GM10266 (cell line): Measurements from ENCODE around the gene ADSL.
A peak's percentile ranks its signal among the peaks of the same experiment; 100 is the strongest.

Experiments used
- DNase-seq: peaks from one replicate; pipeline ENCODE4 v3.0.0; 2012; ENCODE audit errors: extremely low spot score
- TF ChIP-seq, protein P1 (sequence below): IDR thresholded peaks from 2 replicates; pipeline ENCODE4 v1.5.1; 2012; ENCODE audit warnings: mild to moderate bottlenecking, low read depth; ENCODE audit not compliant: control insufficient read depth, insufficient read depth; ENCODE audit errors: missing control alignments

Gene ADSL

DNA sequence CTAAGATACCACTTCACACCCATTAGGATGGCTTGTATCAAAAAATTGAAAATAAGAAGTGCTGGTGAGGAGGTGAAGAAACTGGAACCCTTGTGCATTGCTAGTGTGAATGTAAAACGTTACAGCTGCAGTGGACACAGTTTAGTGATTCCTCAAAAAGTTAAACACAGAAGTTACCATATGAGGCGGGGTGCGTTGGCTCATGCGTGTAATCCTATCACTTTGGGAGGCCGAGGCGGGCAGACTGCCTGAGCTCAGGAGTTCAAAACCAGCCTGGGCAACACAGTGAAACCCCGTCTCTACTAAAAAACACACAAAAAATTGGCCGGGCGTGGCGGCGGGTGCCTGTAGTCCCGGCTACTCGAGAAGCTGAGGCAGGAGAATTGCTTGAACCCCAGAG, 67.6 kb downstream of the ADSL start:
- DNase-seq: no peak
- TF ChIP-seq, protein P1, sequence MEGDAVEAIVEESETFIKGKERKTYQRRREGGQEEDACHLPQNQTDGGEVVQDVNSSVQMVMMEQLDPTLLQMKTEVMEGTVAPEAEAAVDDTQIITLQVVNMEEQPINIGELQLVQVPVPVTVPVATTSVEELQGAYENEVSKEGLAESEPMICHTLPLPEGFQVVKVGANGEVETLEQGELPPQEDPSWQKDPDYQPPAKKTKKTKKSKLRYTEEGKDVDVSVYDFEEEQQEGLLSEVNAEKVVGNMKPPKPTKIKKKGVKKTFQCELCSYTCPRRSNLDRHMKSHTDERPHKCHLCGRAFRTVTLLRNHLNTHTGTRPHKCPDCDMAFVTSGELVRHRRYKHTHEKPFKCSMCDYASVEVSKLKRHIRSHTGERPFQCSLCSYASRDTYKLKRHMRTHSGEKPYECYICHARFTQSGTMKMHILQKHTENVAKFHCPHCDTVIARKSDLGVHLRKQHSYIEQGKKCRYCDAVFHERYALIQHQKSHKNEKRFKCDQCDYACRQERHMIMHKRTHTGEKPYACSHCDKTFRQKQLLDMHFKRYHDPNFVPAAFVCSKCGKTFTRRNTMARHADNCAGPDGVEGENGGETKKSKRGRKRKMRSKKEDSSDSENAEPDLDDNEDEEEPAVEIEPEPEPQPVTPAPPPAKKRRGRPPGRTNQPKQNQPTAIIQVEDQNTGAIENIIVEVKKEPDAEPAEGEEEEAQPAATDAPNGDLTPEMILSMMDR: no peak

DNA sequence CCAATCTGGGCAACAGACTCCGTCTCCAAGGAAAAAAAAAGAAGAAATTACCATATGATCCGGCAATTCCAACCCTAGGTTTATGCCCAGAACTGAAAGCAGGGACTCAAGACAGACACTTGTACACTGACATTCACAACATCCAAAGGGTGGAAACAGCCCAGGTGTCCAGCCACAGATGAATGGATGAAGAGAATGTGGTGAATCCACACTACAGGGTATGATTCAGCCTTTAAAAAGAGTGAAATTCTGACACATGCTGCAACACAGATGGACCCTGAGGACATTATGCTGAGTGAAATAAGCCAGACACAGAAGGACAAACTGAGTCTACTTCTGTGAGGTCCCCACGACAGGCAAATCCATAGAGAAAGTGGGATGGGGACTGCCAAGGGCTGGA, 68.0 kb downstream of the ADSL start:
- TF ChIP-seq, protein P1: no peak
- no peak for DNase-seq

DNA sequence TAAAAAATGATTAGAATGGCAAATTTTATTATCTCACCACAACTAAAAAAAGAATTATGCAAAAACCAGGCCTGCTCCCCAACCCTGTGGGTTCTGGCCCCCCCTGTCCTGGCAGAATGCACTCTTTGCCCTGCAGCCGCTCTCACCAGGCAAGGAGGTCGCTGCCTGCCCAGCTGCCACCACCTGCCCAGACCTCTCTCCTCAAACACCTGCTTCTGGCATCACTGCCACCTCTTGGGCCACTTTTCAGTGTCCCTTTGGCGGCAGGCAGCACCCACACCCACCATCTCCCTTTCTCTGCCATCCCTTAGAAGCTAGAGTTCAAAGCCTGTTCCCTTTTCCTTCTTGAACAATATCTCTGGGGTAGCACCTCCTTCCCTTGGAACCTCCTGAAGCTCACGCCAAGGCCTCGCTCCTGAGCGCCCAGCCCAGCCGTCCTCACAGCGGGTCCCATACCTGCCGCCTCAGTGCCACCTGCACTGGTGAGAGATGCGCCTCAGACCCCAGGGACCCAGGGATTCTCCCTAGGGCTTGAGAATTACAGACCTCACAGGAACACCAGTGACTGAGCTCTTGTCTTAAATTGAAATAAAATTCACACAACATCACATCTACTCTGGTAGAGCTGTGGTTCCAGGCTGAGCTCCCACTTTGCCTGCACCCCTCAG, 68.7 kb downstream of the ADSL start:
- TF ChIP-seq, protein P1: no peak
- peak; percentile 48 for DNase-seq

DNA sequence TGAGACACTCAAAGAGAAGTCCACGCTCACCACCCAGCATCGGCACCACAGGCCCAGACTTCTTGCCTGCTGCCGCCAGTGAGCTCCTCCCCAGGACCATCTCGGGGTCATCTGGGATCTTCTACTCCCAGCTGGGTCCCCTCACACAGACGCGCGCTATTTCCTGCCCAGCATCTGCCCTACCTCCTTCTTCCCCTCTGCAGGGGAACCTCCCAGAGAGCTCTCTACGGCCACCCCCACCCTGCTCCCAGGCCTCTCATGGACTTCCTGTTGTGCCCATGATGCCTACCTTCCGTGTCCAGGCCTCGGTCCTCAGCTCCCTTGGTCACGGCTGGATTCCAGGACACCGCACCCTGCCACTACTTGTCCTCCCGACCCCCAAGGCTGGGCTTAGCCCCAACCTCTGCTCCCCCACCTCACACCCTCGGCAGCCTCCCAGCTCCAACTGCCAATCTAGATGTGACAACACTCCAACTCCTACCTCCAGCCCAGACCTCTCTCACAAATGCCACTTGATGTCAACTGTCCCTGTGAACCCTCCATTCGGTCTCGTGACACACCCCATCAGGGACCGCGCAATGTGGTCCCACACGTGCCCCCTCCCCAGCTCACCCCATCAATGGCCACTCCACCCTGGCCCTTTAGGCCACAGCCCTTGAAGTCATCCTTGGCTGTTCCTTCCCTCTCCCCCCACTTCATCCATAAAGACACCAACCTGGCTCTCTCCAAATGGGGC, 69.4 kb downstream of the ADSL start:
- TF ChIP-seq, protein P1: no peak
- peak; percentile 74 for DNase-seq

DNA sequence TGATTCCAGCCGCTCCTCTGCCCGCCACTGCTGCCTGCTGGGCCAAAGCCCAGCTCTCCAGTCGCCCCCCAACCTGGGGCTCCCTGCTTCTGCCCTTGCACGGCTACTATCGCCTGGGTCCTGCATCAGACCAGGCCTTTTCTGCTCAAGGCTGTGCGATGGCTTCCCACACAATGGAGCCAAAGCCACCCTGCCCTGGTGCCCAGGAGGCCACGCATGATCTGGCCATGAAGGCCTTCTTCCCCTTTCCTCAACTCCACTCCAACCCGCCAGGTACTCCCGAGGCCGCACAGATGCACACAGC, 69.9 kb downstream of the ADSL start:
- DNase-seq: no peak
- TF ChIP-seq, protein P1: no peak

DNA sequence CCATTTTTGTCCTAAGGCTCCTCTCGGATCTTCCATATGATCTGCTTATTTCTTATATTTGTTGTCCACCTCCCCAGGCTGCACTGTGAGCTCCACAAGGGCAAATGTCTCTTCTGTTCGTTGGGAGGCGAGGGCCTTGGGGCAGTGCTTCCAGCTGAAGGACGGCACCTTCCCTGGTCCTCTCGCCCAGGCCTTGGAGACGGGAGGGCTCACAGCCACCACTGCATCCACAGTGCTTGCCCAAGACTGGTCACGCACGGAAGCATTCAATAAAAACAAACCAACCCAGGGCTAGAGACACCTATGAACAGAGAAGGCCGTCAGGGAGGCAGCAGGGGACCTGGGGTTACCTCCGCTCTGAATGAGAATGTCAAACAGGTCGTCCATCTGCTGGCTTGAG, 70.3 kb downstream of the ADSL start:
- TF ChIP-seq, protein P1: no peak
- DNase-seq: no peak

DNA sequence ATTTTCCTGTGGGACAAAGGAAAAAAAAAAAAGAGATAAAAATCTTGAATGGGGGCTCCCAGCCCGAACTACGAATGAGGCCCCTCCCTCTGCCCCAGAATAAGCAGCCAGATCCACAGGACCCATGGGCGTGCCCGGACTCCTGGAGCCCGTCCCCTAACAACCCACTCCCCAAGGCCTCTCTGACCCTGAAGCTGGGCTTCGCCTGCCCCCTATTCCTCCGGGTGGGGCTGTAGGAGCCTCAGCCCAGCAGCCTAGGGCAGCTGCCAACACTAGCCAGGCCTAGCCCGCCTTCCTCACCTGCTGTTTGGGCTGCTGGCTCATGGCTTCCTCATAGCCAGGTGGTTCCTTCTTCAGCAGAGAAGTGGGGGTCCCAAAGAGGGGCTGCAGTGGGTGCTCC, 70.7 kb downstream of the ADSL start:
- no peak for DNase-seq
- TF ChIP-seq, protein P1: no peak
